ENCODE measurements around the gene USP46.

GRCh38 chr4:52621567-52621966, 37.5 kb downstream of the USP46 start:
- TF ChIP-seq CTCF (IDR thresholded peaks at IDR 0.05) (no peak), POLR2A (IDR thresholded peaks at IDR 0.05) (no peak)

Measured in Peyer's patch (tissue), 4 donors.